Measurements from ENCODE around the gene LNPEP. TPM values are rescaled to one million over a fixed set of nuclear protein-coding genes. Genes with fewer than 3 reads are reported as not detected.

Gene LNPEP
- polyA plus RNA-seq, 1 donor: 19.7 TPM

DNA sequence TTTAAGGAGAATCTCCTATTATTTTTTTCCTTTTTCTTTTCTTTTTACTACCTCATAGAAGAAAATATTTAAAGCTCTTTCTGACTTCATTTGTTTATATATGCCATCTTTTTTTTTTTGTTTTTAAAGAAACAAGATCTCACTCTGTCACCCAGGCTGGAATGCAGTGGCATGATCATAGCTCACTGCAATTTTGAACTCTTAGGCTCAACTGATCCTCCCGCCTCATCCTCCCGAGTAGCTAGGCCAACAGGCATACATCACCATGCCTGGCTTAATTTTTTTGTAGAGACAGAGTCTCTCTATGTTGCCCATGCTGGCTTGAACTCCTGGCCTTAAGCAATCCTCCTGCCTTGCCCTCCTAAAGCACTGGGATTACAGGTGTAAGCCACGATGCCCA lies 59.5 kb downstream of the LNPEP start:
- H3K36me3 ChIP-seq (ENCODE audit: control insufficient read depth, insufficient read depth, low read length): peaks cover 32% of the 10 kb centered on the region
- 100% methylated on average over 1 of the region's 3 CpGs for WGBS (ENCODE audit: insufficient coverage, low lambda C conversion rate)

GRCh38 chr5:96997265-96997859 lies 61.5 kb downstream of the LNPEP start:
- Histone ChIP-seq H3K36me3 (ENCODE audit: control insufficient read depth, insufficient read depth, low read length) (peaks cover 32% of the 10 kb centered on the region), H3K4me3 (ENCODE audit: low read length) (no peak overlapping the region), H3K4me1 (ENCODE audit: control insufficient read depth, insufficient read depth, low read length) (peaks cover 5% of the 10 kb centered on the region), H3K27ac (ENCODE audit: low read length) (no peak overlapping the region), H3K27me3 (ENCODE audit: control insufficient read depth, insufficient read depth, low read length) (no peaks in the 10 kb centered on the region), H3K9me3 (ENCODE audit: control insufficient read depth, low read depth, low read length) (no peaks in the 10 kb centered on the region)
- DNase-seq: peak; percentile 14 to 33
- 91% methylated on average over 1 of the region's 2 CpGs for WGBS (ENCODE audit: insufficient coverage, low lambda C conversion rate)

More for the DNA sequence above, 59.5 kb downstream of the LNPEP start:
- H3K27me3 ChIP-seq (ENCODE audit: control insufficient read depth, insufficient read depth, low read length): no peaks in the 10 kb centered on the region
- H3K9me3 ChIP-seq (ENCODE audit: control insufficient read depth, low read depth, low read length): no peaks in the 10 kb centered on the region
- H3K4me1 ChIP-seq (ENCODE audit: control insufficient read depth, insufficient read depth, low read length): peaks cover 4% of the 10 kb centered on the region
- H3K4me3 ChIP-seq (ENCODE audit: low read length): no peak overlapping the region
- H3K27ac ChIP-seq (ENCODE audit: low read length): no peak overlapping the region
- no peak for DNase-seq

- Histone ChIP-seq H3K4me1 (ENCODE audit: control insufficient read depth, insufficient read depth, low read length) (peaks cover 5% of the 10 kb centered on the region), H3K9me3 (ENCODE audit: control insufficient read depth, low read depth, low read length) (no peaks in the 10 kb centered on the region), H3K4me3 (ENCODE audit: low read length) (no peak overlapping the region), H3K27ac (ENCODE audit: low read length) (no peak overlapping the region), H3K27me3 (ENCODE audit: control insufficient read depth, insufficient read depth, low read length) (no peaks in the 10 kb centered on the region), H3K36me3 (ENCODE audit: control insufficient read depth, insufficient read depth, low read length) (peaks cover 28% of the 10 kb centered on the region)
- no CpG with 5 or more reads among the region's 1 CpG for whole genome bisulfite sequencing (ENCODE audit: insufficient coverage, low lambda C conversion rate)
- DNase-seq: peak in 1 of 2 donors; percentile 45
These were observed 64.0 kb downstream of the LNPEP start for GRCh38 chr5:96999856-97000255.

- Histone ChIP-seq H3K4me1 (ENCODE audit: control insufficient read depth, insufficient read depth, low read length) (peaks cover 5% of the 10 kb centered on the region), H3K27me3 (ENCODE audit: control insufficient read depth, insufficient read depth, low read length) (no peaks in the 10 kb centered on the region), H3K36me3 (ENCODE audit: control insufficient read depth, insufficient read depth, low read length) (peaks cover 28% of the 10 kb centered on the region), H3K9me3 (ENCODE audit: control insufficient read depth, low read depth, low read length) (no peaks in the 10 kb centered on the region), H3K4me3 (ENCODE audit: low read length) (no peak overlapping the region), H3K27ac (ENCODE audit: low read length) (no peak overlapping the region)
- no CpG with 5 or more reads among the region's 3 CpGs for WGBS (ENCODE audit: insufficient coverage, low lambda C conversion rate)
- peak in 1 of 2 donors; percentile 43 for DNase-seq
These were observed 64.5 kb downstream of the LNPEP start for GRCh38 chr5:97000391-97000790.

- Histone ChIP-seq H3K27me3 (ENCODE audit: control insufficient read depth, insufficient read depth, low read length) (no peaks in the 10 kb centered on the region), H3K4me3 (ENCODE audit: low read length) (no peak overlapping the region), H3K27ac (ENCODE audit: low read length) (no peak overlapping the region), H3K36me3 (ENCODE audit: control insufficient read depth, insufficient read depth, low read length) (peaks cover 33% of the 10 kb centered on the region), H3K9me3 (ENCODE audit: control insufficient read depth, low read depth, low read length) (no peaks in the 10 kb centered on the region), H3K4me1 (ENCODE audit: control insufficient read depth, insufficient read depth, low read length) (peaks cover 5% of the 10 kb centered on the region)
- WGBS (ENCODE audit: insufficient coverage, low lambda C conversion rate): 100% methylated on average over 1 of the region's 1 CpG
- no peak for DNase-seq
These were observed 67.1 kb downstream of the LNPEP start for GRCh38 chr5:97002983-97003382.

- H3K4me1 ChIP-seq (ENCODE audit: control insufficient read depth, insufficient read depth, low read length): peaks cover 5% of the 10 kb centered on the region
- H3K27ac ChIP-seq (ENCODE audit: low read length): no peak overlapping the region
- no peaks in the 10 kb centered on the region for H3K9me3 ChIP-seq (ENCODE audit: control insufficient read depth, low read depth, low read length)
- no peak overlapping the region for H3K4me3 ChIP-seq (ENCODE audit: low read length)
- peaks cover 26% of the 10 kb centered on the region for H3K36me3 ChIP-seq (ENCODE audit: control insufficient read depth, insufficient read depth, low read length)
- WGBS (ENCODE audit: insufficient coverage, low lambda C conversion rate): no CpG with 5 or more reads among the region's 2 CpGs
- DNase-seq: no peak
- H3K27me3 ChIP-seq (ENCODE audit: control insufficient read depth, insufficient read depth, low read length): no peaks in the 10 kb centered on the region
These were observed 68.7 kb downstream of the LNPEP start for GRCh38 chr5:97004423-97005060.

GRCh38 chr5:97006454-97007060 lies 70.7 kb downstream of the LNPEP start:
- Histone ChIP-seq H3K4me3 (ENCODE audit: low read length) (no peak overlapping the region), H3K27me3 (ENCODE audit: control insufficient read depth, insufficient read depth, low read length) (no peaks in the 10 kb centered on the region), H3K27ac (ENCODE audit: low read length) (no peak overlapping the region), H3K36me3 (ENCODE audit: control insufficient read depth, insufficient read depth, low read length) (peaks cover 23% of the 10 kb centered on the region), H3K4me1 (ENCODE audit: control insufficient read depth, insufficient read depth, low read length) (no peaks in the 10 kb centered on the region), H3K9me3 (ENCODE audit: control insufficient read depth, low read depth, low read length) (no peaks in the 10 kb centered on the region)
- no peak for DNase-seq
- 71% methylated on average over 2 of the region's 3 CpGs for WGBS (ENCODE audit: insufficient coverage, low lambda C conversion rate)

GRCh38 chr5:97009212-97009898 lies 73.5 kb downstream of the LNPEP start:
- peaks cover 21% of the 10 kb centered on the region for H3K36me3 ChIP-seq (ENCODE audit: control insufficient read depth, insufficient read depth, low read length)
- DNase-seq: peak in 1 of 2 donors; percentile 8
- H3K27ac ChIP-seq (ENCODE audit: low read length): no peak overlapping the region

GRCh38 chr5:97009921-97010320 lies 74.0 kb downstream of the LNPEP start:
- no CpG with 5 or more reads among the region's 1 CpG for WGBS (ENCODE audit: insufficient coverage, low lambda C conversion rate)
- Histone ChIP-seq H3K36me3 (ENCODE audit: control insufficient read depth, insufficient read depth, low read length) (peaks cover 22% of the 10 kb centered on the region), H3K27ac (ENCODE audit: low read length) (no peak overlapping the region), H3K27me3 (ENCODE audit: control insufficient read depth, insufficient read depth, low read length) (no peaks in the 10 kb centered on the region), H3K4me1 (ENCODE audit: control insufficient read depth, insufficient read depth, low read length) (no peaks in the 10 kb centered on the region), H3K9me3 (ENCODE audit: control insufficient read depth, low read depth, low read length) (no peaks in the 10 kb centered on the region), H3K4me3 (ENCODE audit: low read length) (no peak overlapping the region)
- DNase-seq: no peak

More at GRCh38 chr5:97009212-97009898, 73.5 kb downstream of the LNPEP start:
- H3K9me3 ChIP-seq (ENCODE audit: control insufficient read depth, low read depth, low read length): no peaks in the 10 kb centered on the region
- H3K4me1 ChIP-seq (ENCODE audit: control insufficient read depth, insufficient read depth, low read length): no peaks in the 10 kb centered on the region
- WGBS (ENCODE audit: insufficient coverage, low lambda C conversion rate): no CpG with 5 or more reads among the region's 3 CpGs
- H3K4me3 ChIP-seq (ENCODE audit: low read length): no peak overlapping the region
- H3K27me3 ChIP-seq (ENCODE audit: control insufficient read depth, insufficient read depth, low read length): no peaks in the 10 kb centered on the region

GRCh38 chr5:97010606-97011005 lies 74.7 kb downstream of the LNPEP start:
- H3K27me3 ChIP-seq (ENCODE audit: control insufficient read depth, insufficient read depth, low read length): no peaks in the 10 kb centered on the region
- no peaks in the 10 kb centered on the region for H3K9me3 ChIP-seq (ENCODE audit: control insufficient read depth, low read depth, low read length)
- H3K4me1 ChIP-seq (ENCODE audit: control insufficient read depth, insufficient read depth, low read length): no peaks in the 10 kb centered on the region
- peaks cover 24% of the 10 kb centered on the region for H3K36me3 ChIP-seq (ENCODE audit: control insufficient read depth, insufficient read depth, low read length)
- H3K4me3 ChIP-seq (ENCODE audit: low read length): no peak overlapping the region
- 90% methylated on average over 2 of the region's 3 CpGs for WGBS (ENCODE audit: insufficient coverage, low lambda C conversion rate)
- DNase-seq: no peak
- no peak overlapping the region for H3K27ac ChIP-seq (ENCODE audit: low read length)

All from large intestine (tissue), 3 donors.